ENCODE measurements around the gene TBK1. TPM values are rescaled to one million over a fixed set of nuclear protein-coding genes. Genes with fewer than 3 reads are reported as not detected.
A peak's percentile ranks its signal among the peaks of the same experiment; 100 is the strongest.

The TBK1 gene
- total and polyA plus RNA-seq, 9 donors: 11.9 to 25.4 (median 19.3) TPM

DNA sequence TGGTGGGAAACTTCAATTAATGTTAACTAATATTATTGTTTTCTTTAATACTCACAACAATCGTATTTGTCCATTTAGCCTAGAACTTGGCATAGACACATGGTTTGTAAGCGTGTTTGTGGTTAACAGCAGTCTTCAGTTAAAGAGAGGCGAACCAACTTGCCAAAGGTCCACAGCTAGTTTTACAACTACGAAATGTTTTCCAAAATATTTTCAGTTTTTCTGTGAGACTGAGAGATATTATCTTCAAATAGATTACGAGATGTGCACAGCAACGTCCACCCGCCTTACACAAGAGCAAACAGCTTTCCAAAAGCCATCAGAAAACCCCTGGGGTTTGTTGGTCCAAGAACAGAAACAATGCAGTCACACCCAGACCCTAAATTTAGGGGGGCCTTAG is 99.8 kb downstream of the TBK1 start:
- intact Hi-C loops (cut with DNase I): loop anchor here in 3 of 4 donors (2.0 to 10.0 kb wide), 3 partner anchors 53 to 146 kb away; no protein-coding TSS in a partner anchor
- Histone ChIP-seq H3K4me3 (no peak overlapping the region), H3K36me3 (no peaks in the 10 kb centered on the region), H3K27ac (peak overlapping the region in 1 of 2 donors; percentile 37), H3K4me1 (ENCODE audit: insufficient read depth) (peaks cover 2% of the 10 kb centered on the region), H3K27me3 (no peaks in the 10 kb centered on the region), H3K9me3 (no peaks in the 10 kb centered on the region)
- no peak for DNase-seq
- TF ChIP-seq, protein P1, sequence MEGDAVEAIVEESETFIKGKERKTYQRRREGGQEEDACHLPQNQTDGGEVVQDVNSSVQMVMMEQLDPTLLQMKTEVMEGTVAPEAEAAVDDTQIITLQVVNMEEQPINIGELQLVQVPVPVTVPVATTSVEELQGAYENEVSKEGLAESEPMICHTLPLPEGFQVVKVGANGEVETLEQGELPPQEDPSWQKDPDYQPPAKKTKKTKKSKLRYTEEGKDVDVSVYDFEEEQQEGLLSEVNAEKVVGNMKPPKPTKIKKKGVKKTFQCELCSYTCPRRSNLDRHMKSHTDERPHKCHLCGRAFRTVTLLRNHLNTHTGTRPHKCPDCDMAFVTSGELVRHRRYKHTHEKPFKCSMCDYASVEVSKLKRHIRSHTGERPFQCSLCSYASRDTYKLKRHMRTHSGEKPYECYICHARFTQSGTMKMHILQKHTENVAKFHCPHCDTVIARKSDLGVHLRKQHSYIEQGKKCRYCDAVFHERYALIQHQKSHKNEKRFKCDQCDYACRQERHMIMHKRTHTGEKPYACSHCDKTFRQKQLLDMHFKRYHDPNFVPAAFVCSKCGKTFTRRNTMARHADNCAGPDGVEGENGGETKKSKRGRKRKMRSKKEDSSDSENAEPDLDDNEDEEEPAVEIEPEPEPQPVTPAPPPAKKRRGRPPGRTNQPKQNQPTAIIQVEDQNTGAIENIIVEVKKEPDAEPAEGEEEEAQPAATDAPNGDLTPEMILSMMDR (IDR thresholded peaks at IDR 0.05): no peak
- TF ChIP-seq POLR2A (IDR thresholded peaks at IDR 0.05) (no peak), EP300 (IDR thresholded peaks at IDR 0.05) (no peak)
- 9 to 21% (median 17%) methylated on average over 7 of the region's 7 CpGs for WGBS, 3 donors

Other genes with a start within 250 kb of the TBK1 start
- gene KICS2, start 229.8 kb upstream of the TBK1 start, total RNA-seq: 10 to 100 TPM in 2 of 7 donors, 1 to 10 TPM in 5; 7.9 to 15.2 (median 8.2) TPM
- 1 to 10 TPM; 3.4 to 6.0 TPM for gene KICS2, start 229.8 kb upstream of the TBK1 start, polyA plus RNA-seq
- gene C12orf56, start 61.4 kb upstream of the TBK1 start, total RNA-seq: not detected
- not detected for gene C12orf56, start 61.4 kb upstream of the TBK1 start, polyA plus RNA-seq
- 100 to 1,000 TPM in 1 of 7 donors, 10 to 100 TPM in 6; 19.7 to 170 (median 37.9) TPM for gene XPOT, start 47.7 kb upstream of the TBK1 start, total RNA-seq
- 10 to 100 TPM; 13.2 to 33.8 TPM for gene XPOT, start 47.7 kb upstream of the TBK1 start, polyA plus RNA-seq
- 10 to 100 TPM; 20.3 to 64.5 (median 38.0) TPM for gene RASSF3, start 158.4 kb downstream of the TBK1 start, total RNA-seq
- gene RASSF3, start 158.4 kb downstream of the TBK1 start, polyA plus RNA-seq: 10 to 100 TPM; 18.2 to 31.4 TPM

All from ovary (tissue), 9 donors.